OCI-LY7 (cell line): ENCODE results near the gene ASXL2. TPM values are rescaled to one million over a fixed set of nuclear protein-coding genes. Genes with fewer than 3 reads are reported as not detected.

Experiments
- BruUV-seq: library from RNA; stranded (reverse); fragments of 400-500 nt; replicated peaks from 2 replicates; lab custom pipeline; 2021; lab: Mats Ljungman, UMichigan
- CTCF ChIA-PET: fragments of 300-600 bp; sonication (Branson Sonifier 250); formaldehyde crosslinking; loops from one replicate; lab custom pipeline; 2022; ENCODE audit warnings: antibody characterized with exemption; ENCODE audit not compliant: unreplicated experiment; lab: Charles Lee
- POLR2A ChIA-PET: fragments of 300-600 bp; sonication (Branson Sonifier 250); formaldehyde crosslinking; loops from one replicate; lab custom pipeline; 2022; ENCODE audit warnings: antibody characterized with exemption; lab: Charles Lee
- DNase-seq: peaks from one replicate; pipeline ENCODE4 v3.0.0-alpha.2; 2015; ENCODE audit warnings: low spot score
- H2AFZ ChIP-seq: fragments of 200-600 bp; sonication (generic), shearing (Covaris generic); 2 replicates; pipeline ENCODE4 v1.6.1; 2014; ENCODE audit warnings: mild to moderate bottlenecking, antibody characterized with exemption, low read length, moderate library complexity
- H3K27ac ChIP-seq: fragments of 200-600 bp; sonication (generic); 2 replicates; pipeline ENCODE4 v1.5.1; 2014; ENCODE audit warnings: mixed run types, low read depth, mild to moderate bottlenecking, moderate library complexity, low read length, inconsistent platforms; ENCODE audit not compliant: poor library complexity, severe bottlenecking
- H3K36me3 ChIP-seq: fragments of 200-600 bp; sonication (generic); 2 replicates; pipeline ENCODE4 v1.6.1; 2014; ENCODE audit warnings: mild to moderate bottlenecking, antibody characterized with exemption, low read length, moderate library complexity, mixed read lengths; ENCODE audit not compliant: insufficient read depth
- H3K4me1 ChIP-seq: fragments of 200-600 bp; sonication (generic); 2 replicates; pipeline ENCODE4 v1.5.1; 2014; ENCODE audit warnings: mild to moderate bottlenecking, low read length; ENCODE audit not compliant: insufficient read depth, poor library complexity, severe bottlenecking
- H3K4me2 ChIP-seq: fragments of 200-600 bp; sonication (generic); 2 replicates; pipeline ENCODE4 v1.6.1; 2014; ENCODE audit warnings: mild to moderate bottlenecking, low read length
- H3K4me3 ChIP-seq: fragments of 200-600 bp; sonication (generic); 2 replicates; pipeline ENCODE4 v1.5.1; 2014; ENCODE audit warnings: mild to moderate bottlenecking, low read depth, low read length; ENCODE audit not compliant: poor library complexity, severe bottlenecking
- H3K79me2 ChIP-seq: fragments of 200-600 bp; sonication (generic); 2 replicates; pipeline ENCODE4 v1.6.1; 2016; ENCODE audit warnings: low read depth, mild to moderate bottlenecking, low read length, moderate library complexity, mixed read lengths; ENCODE audit not compliant: insufficient read depth
- H3K9me2 ChIP-seq: fragments of 200-600 bp; sonication (generic); 2 replicates; pipeline ENCODE4 v1.6.1; 2016; ENCODE audit warnings: mild to moderate bottlenecking, low read length, mixed read lengths; ENCODE audit not compliant: insufficient read depth
- H3K9me3 ChIP-seq: fragments of 200-600 bp; sonication (generic); 2 replicates; pipeline ENCODE4 v1.6.1; 2014; ENCODE audit warnings: mild to moderate bottlenecking, mixed run types, low read length, mixed read lengths
- H4K20me1 ChIP-seq: fragments of 200-600 bp; sonication (generic); 2 replicates; pipeline ENCODE4 v1.6.1; 2014; ENCODE audit warnings: mild to moderate bottlenecking, antibody characterized with exemption, low read length, moderate library complexity, mixed read lengths; ENCODE audit not compliant: insufficient read depth
- EZH2phosphoT487 ChIP-seq: fragments of 200-600 bp; sonication (generic); IDR thresholded peaks from 2 replicates; pipeline ENCODE4 v1.6.1; 2018; ENCODE audit warnings: low read depth, borderline replicate concordance, mild to moderate bottlenecking, mixed run types, antibody characterized with exemption, low read length, moderate library complexity, mixed read lengths
- intact Hi-C: fragments of 100-400 bp; cut with micrococcal nuclease; formaldehyde crosslinking; loops from one replicate; pipeline ENCODE4 v1.10.0; 2022; ENCODE audit not compliant: unreplicated experiment
- total RNA-seq, 2 experiments: library from RNA; depleted of rRNA in 1 of 2; stranded (reverse); fragments of >200 nt in 1 of 2; shearing (Covaris generic) in 1 of 2; gene quantifications; 2 replicates each; pipeline ENCODE4 v1.2.3, GENCODE V29; 2014 to 2022
- TF ChIP-seq, protein P1 (sequence below): fragments of 200-600 bp; sonication (generic); conservative IDR thresholded peaks from 2 replicates; pipeline ENCODE4 v1.5.1; 2014; ENCODE audit warnings: mild to moderate bottlenecking, antibody characterized with exemption, low read length, moderate library complexity, mixed read lengths

ASXL2 gene
- total RNA-seq, 2 experiments from 2014 or later, result 12.4 to 31.8 TPM

DNA sequence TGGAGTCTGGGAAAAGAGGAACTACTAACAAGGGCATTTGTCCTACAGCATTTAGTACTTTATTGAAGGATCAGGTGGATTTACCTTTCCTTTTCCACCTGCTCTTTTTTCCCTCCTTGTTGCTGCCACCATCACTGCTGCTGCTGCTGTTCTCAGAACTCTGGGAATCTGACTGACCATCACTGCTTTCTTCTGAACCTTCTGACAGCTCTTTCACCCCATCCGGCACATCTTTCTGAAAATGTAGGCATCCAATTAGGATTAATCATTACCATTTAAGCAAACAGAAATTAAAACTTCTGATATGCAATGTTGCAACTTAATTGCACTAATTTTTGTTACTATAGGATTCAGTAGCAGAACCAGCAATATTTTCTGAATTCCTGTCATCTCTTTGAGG, 79.0 kb downstream of the ASXL2 start:
- BruUV-seq, result no TSS peak
- no peak for TF ChIP-seq EZH2phosphoT487
- TF ChIP-seq, protein P1, sequence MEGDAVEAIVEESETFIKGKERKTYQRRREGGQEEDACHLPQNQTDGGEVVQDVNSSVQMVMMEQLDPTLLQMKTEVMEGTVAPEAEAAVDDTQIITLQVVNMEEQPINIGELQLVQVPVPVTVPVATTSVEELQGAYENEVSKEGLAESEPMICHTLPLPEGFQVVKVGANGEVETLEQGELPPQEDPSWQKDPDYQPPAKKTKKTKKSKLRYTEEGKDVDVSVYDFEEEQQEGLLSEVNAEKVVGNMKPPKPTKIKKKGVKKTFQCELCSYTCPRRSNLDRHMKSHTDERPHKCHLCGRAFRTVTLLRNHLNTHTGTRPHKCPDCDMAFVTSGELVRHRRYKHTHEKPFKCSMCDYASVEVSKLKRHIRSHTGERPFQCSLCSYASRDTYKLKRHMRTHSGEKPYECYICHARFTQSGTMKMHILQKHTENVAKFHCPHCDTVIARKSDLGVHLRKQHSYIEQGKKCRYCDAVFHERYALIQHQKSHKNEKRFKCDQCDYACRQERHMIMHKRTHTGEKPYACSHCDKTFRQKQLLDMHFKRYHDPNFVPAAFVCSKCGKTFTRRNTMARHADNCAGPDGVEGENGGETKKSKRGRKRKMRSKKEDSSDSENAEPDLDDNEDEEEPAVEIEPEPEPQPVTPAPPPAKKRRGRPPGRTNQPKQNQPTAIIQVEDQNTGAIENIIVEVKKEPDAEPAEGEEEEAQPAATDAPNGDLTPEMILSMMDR, result no peak
- Histone ChIP-seq H3K9me2 (no peaks in the 10 kb centered on the region), H2AFZ (no peak overlapping the region), H3K4me3 (no peak overlapping the region), H3K4me1 (peaks cover 10% of the 10 kb centered on the region), H3K9me3 (no peaks in the 10 kb centered on the region), H3K79me2 (peaks cover 8% of the 10 kb centered on the region; the same call in 1 of the 2 replicates), H3K27ac (no peak overlapping the region), H3K36me3 (peaks cover 70% of the 10 kb centered on the region), H3K4me2 (no peak overlapping the region), H4K20me1 (no peaks in the 10 kb centered on the region)
- POLR2A ChIA-PET, result interaction anchor here (1.5 to 2.1 kb wide), 2 partner anchors 9 to 12 kb away, joined by 3 to 5 read pairs; no protein-coding TSS in a partner anchor
- intact Hi-C loops, result no loop called here
- DNase-seq, result no peak
- CTCF ChIA-PET, result no interaction called here

DNA sequence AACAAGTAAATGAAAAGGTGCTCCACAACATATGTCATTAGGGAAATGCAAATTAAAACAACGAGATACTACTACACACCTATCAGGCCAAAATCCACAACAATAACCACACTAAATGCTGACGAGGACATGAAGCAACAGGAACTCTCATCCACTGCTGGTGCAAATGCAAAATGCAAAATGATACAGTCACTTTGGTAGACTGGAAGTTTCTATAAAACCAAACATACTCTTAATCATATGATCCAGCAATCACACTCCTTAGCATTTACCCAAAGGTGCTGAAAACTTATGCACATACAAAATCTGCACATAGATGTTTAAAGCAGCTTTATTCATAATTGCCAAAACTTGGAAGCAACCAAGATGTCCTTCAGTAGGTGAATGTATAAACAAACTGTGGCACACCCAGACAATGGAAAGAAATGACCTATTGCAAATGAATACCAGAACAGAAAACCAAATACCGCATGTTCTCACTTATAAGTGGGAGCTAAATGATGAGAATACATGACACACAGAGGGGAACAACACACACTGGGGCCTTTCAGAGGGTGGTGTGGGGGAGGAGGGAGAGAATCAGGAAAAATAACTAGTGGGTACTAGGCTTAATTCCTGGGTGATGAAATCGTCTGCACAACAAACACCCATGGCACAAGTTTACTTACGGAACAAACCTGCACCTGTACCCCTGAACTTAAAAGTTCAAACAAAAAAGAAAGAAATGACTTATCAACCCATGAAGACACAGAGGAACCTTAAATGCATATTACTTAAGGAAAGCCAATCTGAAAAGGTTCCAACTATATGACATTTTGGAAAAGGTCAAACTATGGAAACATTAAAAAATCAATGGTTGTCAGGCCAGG, 80.4 kb downstream of the ASXL2 start:
- Histone ChIP-seq H3K4me2 (no peak overlapping the region), H3K4me3 (no peak overlapping the region), H3K36me3 (peaks cover 65% of the 10 kb centered on the region), H3K4me1 (peaks cover 15% of the 10 kb centered on the region), H3K9me2 (no peaks in the 10 kb centered on the region), H3K79me2 (peaks cover 11% of the 10 kb centered on the region; the same call in 1 of the 2 replicates), H3K27ac (no peak overlapping the region), H2AFZ (no peak overlapping the region), H4K20me1 (no peaks in the 10 kb centered on the region), H3K9me3 (no peaks in the 10 kb centered on the region)
- no peak for TF ChIP-seq EZH2phosphoT487
- TF ChIP-seq, protein P1, result no peak
- intact Hi-C loops, result no loop called here
- POLR2A ChIA-PET, result interaction anchor here (0.9 kb wide), 1 partner anchor 14 kb away, joined by 3 read pairs; no protein-coding TSS in a partner anchor
- CTCF ChIA-PET, result no interaction called here
- no peak for DNase-seq
- no TSS peak for BruUV-seq
